CD14-positive monocyte (primary cell): ENCODE measurements around the gene VOPP1. TPM values are rescaled to one million over a fixed set of nuclear protein-coding genes. Genes with fewer than 3 reads are reported as not detected.

ENCODE experiments used
- DNase-seq, 3 donors: peaks; one replicate each; pipeline ENCODE4 v3.0.0-alpha.2; 2011 to 2022
- H2AFZ ChIP-seq: 2 replicates; pipeline ENCODE4 v1.6.0; 2012; ENCODE audit warnings: mild to moderate bottlenecking, low read depth, low read length, inconsistent platforms; ENCODE audit not compliant: insufficient read depth, poor library complexity, severe bottlenecking
- H3K27ac ChIP-seq, 2 donors: 1 replicate in 1 of 2; 2 replicates in 1 of 2; pipeline ENCODE4 v1.5.1; 2012 to 2013; ENCODE audit warnings: low read length in 2 of 2, control low read depth in 1 of 2, inconsistent platforms in 1 of 2, low read depth in 1 of 2, mild to moderate bottlenecking in 1 of 2
- H3K27me3 ChIP-seq, 2 donors: one replicate each; pipeline versions ENCODE4 v1.6.0 to v1.6.1; 2011 to 2013; ENCODE audit warnings: low read length in 2 of 2; ENCODE audit not compliant: control insufficient read depth in 2 of 2, insufficient read depth in 2 of 2
- H3K36me3 ChIP-seq, 2 donors: replicated peaks in 1 of 2; 1 replicate in 1 of 2; 2 replicates in 1 of 2; pipeline versions ENCODE4 v1.5.1 to v1.6.1; 2012 to 2013; ENCODE audit warnings: low read length in 2 of 2, control low read depth in 1 of 2, inconsistent platforms in 1 of 2, mild to moderate bottlenecking in 1 of 2; ENCODE audit not compliant: insufficient read depth in 2 of 2, control insufficient read depth in 1 of 2
- H3K4me1 ChIP-seq, 2 donors: 1 replicate in 1 of 2; 2 replicates in 1 of 2; pipeline versions ENCODE4 v1.5.1 to v1.6.1; 2012 to 2013; ENCODE audit warnings: low read length in 2 of 2, control low read depth in 1 of 2, inconsistent platforms in 1 of 2, mild to moderate bottlenecking in 1 of 2, moderate library complexity in 1 of 2; ENCODE audit not compliant: insufficient read depth in 2 of 2, control insufficient read depth in 1 of 2
- H3K4me2 ChIP-seq: replicated peaks from 2 replicates; pipeline ENCODE3; 2012; ENCODE audit warnings: low read length, moderate library complexity, mild to moderate bottlenecking; ENCODE audit not compliant: poor library complexity, severe bottlenecking; ENCODE audit errors: extremely low read depth
- H3K4me3 ChIP-seq, 3 experiments: fragments of 200-600 bp in 1 of 3; sonication (generic) in 1 of 3; replicated peaks in 1 of 3; 1 replicate in 2 of 3; 2 replicates in 1 of 3; pipeline ENCODE4 v1.5.1; 2011 to 2013; ENCODE audit warnings: low read length in 3 of 3, mild to moderate bottlenecking in 3 of 3, control low read depth in 2 of 3, low read depth in 2 of 3, inconsistent platforms in 1 of 3, moderate library complexity in 1 of 3
- H3K79me2 ChIP-seq: 2 replicates; pipeline ENCODE4 v1.6.0; 2012; ENCODE audit warnings: mild to moderate bottlenecking, control low read depth, inconsistent platforms, low read length, moderate library complexity; ENCODE audit not compliant: insufficient read depth
- H3K9ac ChIP-seq: 2 replicates; pipeline ENCODE4 v1.6.0; 2017; ENCODE audit warnings: low read length, mild to moderate bottlenecking; ENCODE audit not compliant: insufficient read depth, poor library complexity, severe bottlenecking
- H3K9me3 ChIP-seq, 2 donors: replicated peaks in 1 of 2; 1 replicate in 1 of 2; 2 replicates in 1 of 2; pipeline versions ENCODE4 v1.5.1 to v1.6.1; 2012 to 2013; ENCODE audit warnings: low read length in 2 of 2, control low read depth in 1 of 2; ENCODE audit not compliant: control insufficient read depth in 1 of 2, insufficient read depth in 1 of 2
- H4K20me1 ChIP-seq: 2 replicates; pipeline ENCODE4 v1.6.0; 2012; ENCODE audit warnings: mild to moderate bottlenecking, low read length, control low read depth, moderate library complexity; ENCODE audit not compliant: insufficient read depth
- H3K27ac Mint-ChIP-seq, 7 donors: one replicate each; pipeline ENCODE4 v1.8.0; 2020; ENCODE audit warnings: mild to moderate bottlenecking in 7 of 7, mixed read lengths in 7 of 7, moderate library complexity in 6 of 7, inconsistent platforms in 2 of 7
- H3K27me3 Mint-ChIP-seq, 3 donors: one replicate each; pipeline ENCODE4 v1.8.0; 2021 to 2022; ENCODE audit warnings: low read depth in 3 of 3, mild to moderate bottlenecking in 3 of 3, mixed read lengths in 3 of 3, moderate library complexity in 3 of 3, inconsistent platforms in 1 of 3
- H3K36me3 Mint-ChIP-seq, 2 donors: one replicate each; pipeline ENCODE4 v1.8.0; 2020; ENCODE audit warnings: mixed read lengths in 2 of 2, inconsistent platforms in 1 of 2, mild to moderate bottlenecking in 1 of 2
- H3K4me1 Mint-ChIP-seq: one replicate; pipeline ENCODE4 v1.8.0; 2020; ENCODE audit warnings: mild to moderate bottlenecking, mixed read lengths
- H3K4me3 Mint-ChIP-seq, 2 donors: one replicate each; pipeline ENCODE4 v1.8.0; 2020; ENCODE audit warnings: mild to moderate bottlenecking in 2 of 2, mixed read lengths in 2 of 2, moderate library complexity in 1 of 2
- H3K9me3 Mint-ChIP-seq, 7 donors: one replicate each; pipeline ENCODE4 v1.8.0; 2020 to 2022; ENCODE audit warnings: mixed read lengths in 7 of 7, mild to moderate bottlenecking in 6 of 7, moderate library complexity in 6 of 7, inconsistent platforms in 2 of 7
- CTCF ChIP-seq: fragments of 200-600 bp; IDR thresholded peaks from one replicate; pipeline ENCODE4 v1.8.0; 2022; ENCODE audit warnings: antibody characterized with exemption, mild to moderate bottlenecking
- WGBS: methylation state at CpG from one replicate; pipeline ENCODE4 v1.1.5; 2013; ENCODE audit warnings: missing lambda C conversion rate; ENCODE audit not compliant: insufficient coverage; 5-methylcytosine and 5-hydroxymethylcytosine counted together
- intact Hi-C, 2 donors: fragments of 100-400 bp; cut with micrococcal nuclease; formaldehyde crosslinking; loops; one replicate each; pipeline versions ENCODE4 v1.15.0 to v1.15.1; 2023
- polyA plus RNA-seq, 3 donors: library from polyadenylated mRNA; depleted of rRNA in 1 of 3; unstranded in 2 of 3; stranded (reverse) in 1 of 3; fragments of 300-500 nt in 2 of 3; fragments of >200 nt in 1 of 3; fragmentation: Illumina TruSeq in 2 of 3; gene quantifications; 1 replicate in 2 of 3; 2 replicates in 1 of 3; pipeline ENCODE4 v1.2.3, GENCODE V29; 2012 to 2021

Gene VOPP1
- polyA plus RNA-seq, 3 donors: 16.7 to 22.1 (median 18.0) TPM

- WGBS: 100% methylated on average over 3 of the region's 5 CpGs
- TF ChIP-seq CTCF: no peak
- H3K4me1 Mint-ChIP-seq: no peaks in the 10 kb centered on the region
- no peak overlapping the region for H3K4me3 ChIP-seq
- H3K27me3 ChIP-seq: no peaks in the 10 kb centered on the region
- intact Hi-C loops: no loop called here
- peaks cover under 1% of the 10 kb centered on the region for H4K20me1 ChIP-seq
- H3K27ac Mint-ChIP-seq: peak overlapping the region in 1 of 7 donors; percentile 64
- no peak overlapping the region for H3K4me3 Mint-ChIP-seq
- peaks cover 71 to 77% of the 10 kb centered on the region in 2 donors for H3K36me3 Mint-ChIP-seq
- no peak overlapping the region for H3K27ac ChIP-seq
- H2AFZ ChIP-seq: no peak overlapping the region
- H3K9me3 ChIP-seq: no peaks in the 10 kb centered on the region
- peaks cover 31 to 83% of the 10 kb centered on the region in 2 donors for H3K36me3 ChIP-seq
- H3K9ac ChIP-seq: no peak overlapping the region
- H3K79me2 ChIP-seq: no peaks in the 10 kb centered on the region
- no peaks in the 10 kb centered on the region for H3K4me1 ChIP-seq
- no peak for DNase-seq
- H3K27me3 Mint-ChIP-seq: peaks cover 0 to 2% (median 1%) of the 10 kb centered on the region in 3 donors
- no peaks in the 10 kb centered on the region for H3K9me3 Mint-ChIP-seq
- no peak overlapping the region for H3K4me2 ChIP-seq
These were observed 86.1 kb downstream of the VOPP1 start for GRCh38 chr7:55486192-55486590.

DNA sequence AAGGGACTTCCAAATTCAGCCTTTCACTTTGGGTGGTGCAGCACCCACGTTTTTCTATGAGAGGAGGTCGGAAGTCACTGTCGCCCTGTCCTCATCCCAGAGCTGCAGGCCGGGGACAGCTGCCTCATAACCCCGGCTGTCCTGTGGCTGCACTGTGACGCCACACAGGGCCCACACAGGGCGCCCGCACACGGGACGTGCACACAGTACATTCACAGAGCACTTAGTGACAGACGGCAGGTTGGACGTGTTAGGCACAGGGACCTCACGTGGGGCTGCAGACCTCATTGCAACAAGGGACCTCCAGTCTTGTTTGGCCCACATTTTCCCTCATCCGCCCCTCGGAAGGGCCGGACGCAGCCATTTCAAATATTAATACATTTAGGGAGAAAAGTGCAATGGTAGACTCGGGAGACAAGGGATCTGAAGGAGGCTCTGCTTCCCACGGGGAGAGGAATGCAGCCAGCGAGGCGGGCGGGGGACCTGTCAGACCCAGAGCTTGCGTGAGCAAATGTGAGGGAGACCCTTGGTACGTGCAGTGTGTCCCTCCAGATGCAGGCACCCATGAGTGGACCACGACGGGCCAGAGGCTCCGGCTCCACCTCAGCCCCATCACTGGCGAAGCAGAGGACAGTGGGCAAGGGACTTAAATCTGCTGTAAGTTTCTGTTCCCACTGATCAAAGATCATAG lies 86.7 kb downstream of the VOPP1 start:
- no peak overlapping the region for H3K4me2 ChIP-seq
- peaks cover 31 to 77% of the 10 kb centered on the region in 2 donors for H3K36me3 ChIP-seq
- no peaks in the 10 kb centered on the region for H3K79me2 ChIP-seq
- H3K27me3 ChIP-seq: no peaks in the 10 kb centered on the region
- Mint-ChIP-seq H3K27me3 (peaks cover 0 to 2% (median 1%) of the 10 kb centered on the region in 3 donors), H3K36me3 (peaks cover 70 to 75% of the 10 kb centered on the region in 2 donors), H3K4me1 (no peaks in the 10 kb centered on the region), H3K4me3 (no peak overlapping the region), H3K27ac (peak overlapping the region in 1 of 7 donors; percentile 25), H3K9me3 (no peaks in the 10 kb centered on the region)
- H3K9me3 ChIP-seq: no peaks in the 10 kb centered on the region
- no peaks in the 10 kb centered on the region for H4K20me1 ChIP-seq
- no peak overlapping the region for H3K4me3 ChIP-seq
- H3K27ac ChIP-seq: no peak overlapping the region
- over 99% methylated on average over 17 of the region's 28 CpGs for WGBS
- TF ChIP-seq CTCF: no peak
- no peak overlapping the region for H2AFZ ChIP-seq
- no peaks in the 10 kb centered on the region for H3K4me1 ChIP-seq
- no peak for DNase-seq
- intact Hi-C loops: no loop called here
- H3K9ac ChIP-seq: no peak overlapping the region
